ENCODE results near the gene DDIAS.
A peak's percentile ranks its signal among the peaks of the same experiment; 100 is the strongest.

The DDIAS gene

GRCh38 chr11:82980292-82980691 lies 78.8 kb downstream of the DDIAS start:
- TF ChIP-seq, protein P1, sequence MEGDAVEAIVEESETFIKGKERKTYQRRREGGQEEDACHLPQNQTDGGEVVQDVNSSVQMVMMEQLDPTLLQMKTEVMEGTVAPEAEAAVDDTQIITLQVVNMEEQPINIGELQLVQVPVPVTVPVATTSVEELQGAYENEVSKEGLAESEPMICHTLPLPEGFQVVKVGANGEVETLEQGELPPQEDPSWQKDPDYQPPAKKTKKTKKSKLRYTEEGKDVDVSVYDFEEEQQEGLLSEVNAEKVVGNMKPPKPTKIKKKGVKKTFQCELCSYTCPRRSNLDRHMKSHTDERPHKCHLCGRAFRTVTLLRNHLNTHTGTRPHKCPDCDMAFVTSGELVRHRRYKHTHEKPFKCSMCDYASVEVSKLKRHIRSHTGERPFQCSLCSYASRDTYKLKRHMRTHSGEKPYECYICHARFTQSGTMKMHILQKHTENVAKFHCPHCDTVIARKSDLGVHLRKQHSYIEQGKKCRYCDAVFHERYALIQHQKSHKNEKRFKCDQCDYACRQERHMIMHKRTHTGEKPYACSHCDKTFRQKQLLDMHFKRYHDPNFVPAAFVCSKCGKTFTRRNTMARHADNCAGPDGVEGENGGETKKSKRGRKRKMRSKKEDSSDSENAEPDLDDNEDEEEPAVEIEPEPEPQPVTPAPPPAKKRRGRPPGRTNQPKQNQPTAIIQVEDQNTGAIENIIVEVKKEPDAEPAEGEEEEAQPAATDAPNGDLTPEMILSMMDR (IDR thresholded peaks at IDR 0.05; ENCODE audit: low read depth, low read length, missing control alignments) = no peak
- H3K4me3 ChIP-seq (replicated peaks; ENCODE audit: low read depth, low read length) = no peak overlapping the region
- DNase-seq (ENCODE audit: extremely low read depth, low read depth) = peak; percentile 39

- no peak overlapping the region for H3K4me3 ChIP-seq (replicated peaks; ENCODE audit: low read depth, low read length)
- DNase-seq (ENCODE audit: extremely low read depth, low read depth) = no peak
- TF ChIP-seq, protein P1 (IDR thresholded peaks at IDR 0.05; ENCODE audit: low read depth, low read length, missing control alignments) = no peak
Measured at GRCh38 chr11:82980947-82981346, 79.4 kb downstream of the DDIAS start.

- H3K4me3 ChIP-seq (replicated peaks; ENCODE audit: low read depth, low read length) = no peak overlapping the region
- no peak for DNase-seq (ENCODE audit: extremely low read depth, low read depth)
- TF ChIP-seq, protein P1 (IDR thresholded peaks at IDR 0.05; ENCODE audit: low read depth, low read length, missing control alignments) = no peak
Measured at GRCh38 chr11:82981852-82982251, 80.3 kb downstream of the DDIAS start.
